ENCODE data around the gene CBY2. TPM values are rescaled to one million over a fixed set of nuclear protein-coding genes. Genes with fewer than 3 reads are reported as not detected.

CBY2 gene
- total RNA-seq, 2 donors from 2014 or later = not detected

GRCh38 chr13:45705918-45706317 is 3.8 kb downstream of the CBY2 start:
- ATAC-seq = no peak
- no peaks in the 10 kb centered on the region for H3K36me3 Mint-ChIP-seq (ENCODE audit: low read depth)
- DNase-seq = no peak
- peaks cover 6% of the 10 kb centered on the region for H3K4me1 Mint-ChIP-seq
- H3K4me3 Mint-ChIP-seq = no peak overlapping the region
- peaks cover 15% of the 10 kb centered on the region for H3K27me3 Mint-ChIP-seq
- no peaks in the 10 kb centered on the region for H3K9me3 ChIP-seq (ENCODE audit: control insufficient read depth, low read length, poor library complexity, severe bottlenecking)
- H3K27ac Mint-ChIP-seq = no peak overlapping the region

GRCh38 chr13:45707516-45708100 is 5.5 kb downstream of the CBY2 start:
- Mint-ChIP-seq H3K4me1 (no peaks in the 10 kb centered on the region), H3K27me3 (peaks cover 15% of the 10 kb centered on the region), H3K36me3 (ENCODE audit: low read depth) (no peaks in the 10 kb centered on the region), H3K27ac (no peak overlapping the region), H3K4me3 (no peak overlapping the region)
- ATAC-seq (no peak), DNase-seq (no peak)
- H3K9me3 ChIP-seq (ENCODE audit: control insufficient read depth, low read length, poor library complexity, severe bottlenecking) = no peaks in the 10 kb centered on the region

- no peaks in the 10 kb centered on the region for H3K4me1 Mint-ChIP-seq
Measured at GRCh38 chr13:45711951-45712350, 9.8 kb downstream of the CBY2 start.

GRCh38 chr13:45713106-45713690 is 11.1 kb downstream of the CBY2 start:
- H3K27ac Mint-ChIP-seq = no peak overlapping the region
- H3K4me3 Mint-ChIP-seq = no peak overlapping the region
- peaks cover 9% of the 10 kb centered on the region for H3K27me3 Mint-ChIP-seq
- no peaks in the 10 kb centered on the region for H3K36me3 Mint-ChIP-seq (ENCODE audit: low read depth)
- DNase-seq (no peak), ATAC-seq (no peak)
- no peaks in the 10 kb centered on the region for H3K4me1 Mint-ChIP-seq
- no peaks in the 10 kb centered on the region for H3K9me3 ChIP-seq (ENCODE audit: control insufficient read depth, low read length, poor library complexity, severe bottlenecking)

More at GRCh38 chr13:45711951-45712350, 9.8 kb downstream of the CBY2 start:
- DNase-seq (no peak), ATAC-seq (no peak)
- Mint-ChIP-seq H3K36me3 (ENCODE audit: low read depth) (no peaks in the 10 kb centered on the region), H3K27me3 (peaks cover 9% of the 10 kb centered on the region), H3K27ac (no peak overlapping the region), H3K4me3 (no peak overlapping the region)
- H3K9me3 ChIP-seq (ENCODE audit: control insufficient read depth, low read length, poor library complexity, severe bottlenecking) = no peaks in the 10 kb centered on the region

GRCh38 chr13:45713721-45714120 is 11.6 kb downstream of the CBY2 start:
- no peaks in the 10 kb centered on the region for H3K4me1 Mint-ChIP-seq
- no peaks in the 10 kb centered on the region for H3K36me3 Mint-ChIP-seq (ENCODE audit: low read depth)
- no peak overlapping the region for H3K4me3 Mint-ChIP-seq
- H3K27me3 Mint-ChIP-seq = peaks cover 9% of the 10 kb centered on the region
- ATAC-seq = no peak
- no peak for DNase-seq
- H3K9me3 ChIP-seq (ENCODE audit: control insufficient read depth, low read length, poor library complexity, severe bottlenecking) = no peaks in the 10 kb centered on the region
- no peak overlapping the region for H3K27ac Mint-ChIP-seq

- DNase-seq (no peak), ATAC-seq (no peak)
- no peaks in the 10 kb centered on the region for H3K36me3 Mint-ChIP-seq (ENCODE audit: low read depth)
- H3K9me3 ChIP-seq (ENCODE audit: control insufficient read depth, low read length, poor library complexity, severe bottlenecking) = no peaks in the 10 kb centered on the region
- H3K4me1 Mint-ChIP-seq = no peaks in the 10 kb centered on the region
- no peak overlapping the region for H3K27ac Mint-ChIP-seq
- no peak overlapping the region for H3K4me3 Mint-ChIP-seq
- H3K27me3 Mint-ChIP-seq = peaks cover 9% of the 10 kb centered on the region
Measured at GRCh38 chr13:45714170-45714569, 12.1 kb downstream of the CBY2 start.

GRCh38 chr13:45715351-45715750 is 13.2 kb downstream of the CBY2 start:
- H3K9me3 ChIP-seq (ENCODE audit: control insufficient read depth, low read length, poor library complexity, severe bottlenecking) = no peaks in the 10 kb centered on the region
- DNase-seq (no peak), ATAC-seq (no peak)
- Mint-ChIP-seq H3K27ac (peak overlapping the region; percentile 43), H3K36me3 (ENCODE audit: low read depth) (no peaks in the 10 kb centered on the region), H3K4me3 (no peak overlapping the region), H3K4me1 (no peaks in the 10 kb centered on the region), H3K27me3 (peaks cover 17% of the 10 kb centered on the region)

- Mint-ChIP-seq H3K27ac (no peak overlapping the region), H3K4me3 (no peak overlapping the region), H3K4me1 (no peaks in the 10 kb centered on the region)
Measured at GRCh38 chr13:45717349-45717748, 15.2 kb downstream of the CBY2 start.

GRCh38 chr13:45718063-45718462 is 15.9 kb downstream of the CBY2 start:
- Mint-ChIP-seq H3K4me1 (no peaks in the 10 kb centered on the region), H3K27ac (no peak overlapping the region), H3K27me3 (peaks cover 20% of the 10 kb centered on the region), H3K4me3 (no peak overlapping the region), H3K36me3 (ENCODE audit: low read depth) (no peaks in the 10 kb centered on the region)
- no peak for DNase-seq
- no peaks in the 10 kb centered on the region for H3K9me3 ChIP-seq (ENCODE audit: control insufficient read depth, low read length, poor library complexity, severe bottlenecking)
- ATAC-seq = peak; percentile 41

More at GRCh38 chr13:45717349-45717748, 15.2 kb downstream of the CBY2 start:
- H3K9me3 ChIP-seq (ENCODE audit: control insufficient read depth, low read length, poor library complexity, severe bottlenecking) = no peaks in the 10 kb centered on the region
- H3K36me3 Mint-ChIP-seq (ENCODE audit: low read depth) = no peaks in the 10 kb centered on the region
- DNase-seq (no peak), ATAC-seq (no peak)
- peaks cover 20% of the 10 kb centered on the region for H3K27me3 Mint-ChIP-seq

- Mint-ChIP-seq H3K27ac (no peak overlapping the region), H3K4me3 (no peak overlapping the region), H3K36me3 (ENCODE audit: low read depth) (no peaks in the 10 kb centered on the region), H3K27me3 (peaks cover 25% of the 10 kb centered on the region), H3K4me1 (peaks cover 2% of the 10 kb centered on the region)
- ATAC-seq = no peak
- DNase-seq = no peak
- no peaks in the 10 kb centered on the region for H3K9me3 ChIP-seq (ENCODE audit: control insufficient read depth, low read length, poor library complexity, severe bottlenecking)
Measured at GRCh38 chr13:45718992-45719391, 16.9 kb downstream of the CBY2 start.

- Mint-ChIP-seq H3K4me3 (no peak overlapping the region), H3K27me3 (peaks cover 28% of the 10 kb centered on the region), H3K4me1 (peaks cover 2% of the 10 kb centered on the region), H3K27ac (no peak overlapping the region), H3K36me3 (ENCODE audit: low read depth) (no peaks in the 10 kb centered on the region)
- no peak for ATAC-seq
- no peak for DNase-seq
- no peaks in the 10 kb centered on the region for H3K9me3 ChIP-seq (ENCODE audit: control insufficient read depth, low read length, poor library complexity, severe bottlenecking)
Measured at GRCh38 chr13:45721203-45721731, 19.1 kb downstream of the CBY2 start.

GRCh38 chr13:45723798-45724197 is 21.7 kb downstream of the CBY2 start:
- Mint-ChIP-seq H3K4me3 (no peak overlapping the region), H3K27me3 (peaks cover 34% of the 10 kb centered on the region), H3K36me3 (ENCODE audit: low read depth) (peaks cover 3% of the 10 kb centered on the region), H3K4me1 (peaks cover 4% of the 10 kb centered on the region), H3K27ac (no peak overlapping the region)
- no peaks in the 10 kb centered on the region for H3K9me3 ChIP-seq (ENCODE audit: control insufficient read depth, low read length, poor library complexity, severe bottlenecking)
- ATAC-seq = no peak
- no peak for DNase-seq

GRCh38 chr13:45728759-45729158 is 26.6 kb downstream of the CBY2 start:
- no peak for ATAC-seq
- peaks cover 3% of the 10 kb centered on the region for H3K4me1 Mint-ChIP-seq
- no peak for DNase-seq
- H3K27ac Mint-ChIP-seq = no peak overlapping the region
- no peak overlapping the region for H3K4me3 Mint-ChIP-seq
- H3K27me3 Mint-ChIP-seq = peaks cover 42% of the 10 kb centered on the region
- no peaks in the 10 kb centered on the region for H3K9me3 ChIP-seq (ENCODE audit: control insufficient read depth, low read length, poor library complexity, severe bottlenecking)
- H3K36me3 Mint-ChIP-seq (ENCODE audit: low read depth) = peaks cover 3% of the 10 kb centered on the region

GRCh38 chr13:45731455-45731854 is 29.3 kb downstream of the CBY2 start:
- Mint-ChIP-seq H3K4me1 (peaks cover 3% of the 10 kb centered on the region), H3K27me3 (peaks cover 37% of the 10 kb centered on the region), H3K4me3 (no peak overlapping the region), H3K36me3 (ENCODE audit: low read depth) (peaks cover 5% of the 10 kb centered on the region), H3K27ac (no peak overlapping the region)
- no peaks in the 10 kb centered on the region for H3K9me3 ChIP-seq (ENCODE audit: control insufficient read depth, low read length, poor library complexity, severe bottlenecking)
- ATAC-seq (no peak), DNase-seq (no peak)

All from T-helper 17 cell (primary cell).